Kidney (tissue), 14 donors: ENCODE measurements around the gene PRSS27. TPM values are rescaled to one million over a fixed set of nuclear protein-coding genes. Genes with fewer than 3 reads are reported as not detected.
A peak's percentile ranks its signal among the peaks of the same experiment; 100 is the strongest.
"Not testable (repeated sequence)": the region's sequence is repeated elsewhere in the genome, so short reads cannot be mapped to it uniquely, and the experiment has no call there.

Experiments used
- DNase-seq, 5 donors: peaks; one replicate each; pipeline ENCODE4 v3.0.0-alpha.2; 2013 to 2020
- FAIRE-seq: peaks from 2 replicates; lab custom pipeline; 2012; peaks lifted over from hg19 to GRCh38; lab: Jason Lieb, UNC
- H3K27ac ChIP-seq, 2 donors: one replicate each; pipeline ENCODE4 v1.7.0; 2013; ENCODE audit warnings: low read depth in 2 of 2, low read length in 2 of 2, inconsistent platforms in 1 of 2
- H3K27me3 ChIP-seq: one replicate; pipeline ENCODE4 v1.7.1; 2013; ENCODE audit warnings: low read length, inconsistent platforms; ENCODE audit not compliant: control insufficient read depth, insufficient read depth
- H3K36me3 ChIP-seq, 3 donors: one replicate each; pipeline versions ENCODE4 v1.7.0 to v1.7.1; 2013; ENCODE audit warnings: low read length in 3 of 3, control low read depth in 1 of 3, inconsistent platforms in 1 of 3; ENCODE audit not compliant: insufficient read depth in 3 of 3, control insufficient read depth in 2 of 3
- H3K4me1 ChIP-seq, 3 donors: one replicate each; pipeline versions ENCODE4 v1.7.0 to v1.7.1; 2013; ENCODE audit warnings: low read length in 3 of 3, inconsistent platforms in 1 of 3, low read depth in 1 of 3; ENCODE audit not compliant: control insufficient read depth in 2 of 3, insufficient read depth in 2 of 3
- H3K4me3 ChIP-seq, 3 donors: one replicate each; pipeline versions ENCODE4 v1.7.0 to v1.8.1; 2013; ENCODE audit warnings: low read length in 3 of 3, control low read depth in 1 of 3, inconsistent platforms in 1 of 3
- H3K9ac ChIP-seq, 3 donors: one replicate each; pipeline versions ENCODE4 v1.7.0 to v1.7.1; 2013; ENCODE audit warnings: low read length in 3 of 3, control low read depth in 1 of 3, inconsistent platforms in 1 of 3
- H3K9me3 ChIP-seq, 3 donors: one replicate each; pipeline versions ENCODE4 v1.7.0 to v1.7.1; 2013; ENCODE audit warnings: low read length in 3 of 3, control low read depth in 1 of 3, inconsistent platforms in 1 of 3; ENCODE audit not compliant: control insufficient read depth in 2 of 3, insufficient read depth in 1 of 3
- intact Hi-C: fragments of 100-400 bp; cut with DNase I; formaldehyde crosslinking; loops from one replicate; pipeline ENCODE4 v1.11.1; 2022
- polyA plus RNA-seq: library from polyadenylated mRNA; stranded (reverse); fragments of 350-450 nt; fragmentation: Illumina TruSeq; extraction: RNeasy Lipid Tissue Mini Kit (QIAGEN cat#74804); gene quantifications from one replicate; pipeline ENCODE4 v1.2.3, GENCODE V29; 2014; ENCODE audit warnings: low read depth, low replicate concordance; ENCODE audit not compliant: insufficient read depth
- total RNA-seq: library from RNA; stranded (reverse); fragmentation: NEBNext Ultra II Directional; extraction: Animal tissue kit (Norgen Biotek cat#: 25700); gene quantifications from one replicate; pipeline ENCODE4 v1.2.1, GENCODE V29; 2021
- TF ChIP-seq, protein P1 (sequence below): IDR thresholded peaks from 3 replicates; pipeline ENCODE4 v1.5.1; 2012; ENCODE audit warnings: mild to moderate bottlenecking, moderate library complexity, borderline replicate concordance; ENCODE audit not compliant: insufficient read depth; ENCODE audit errors: extremely low read depth
- donor health status: control.
- donor health status: control.
- donor health status: control.
- donor health status: control.
- donor health status: control.
- donor health status: DM: yes; HTN: yes; CAD: no.
- donor health status: Normal renal cell carcinoma (clear cell type).

The PRSS27 gene
- total and polyA plus RNA-seq, 2 donors from 2014 or later = 0.41 to 2.1 TPM

GRCh38 chr16:2673066-2673999 lies 46.7 kb downstream of the PRSS27 start:
- Histone ChIP-seq H3K9me3 (no peaks in the 10 kb centered on the region), H3K9ac (peak overlapping the region in 2 of 3 donors; percentile 55 to 56), H3K27ac (peak overlapping the region; percentile 53 to 57), H3K27me3 (no peaks in the 10 kb centered on the region), H3K4me1 (peaks cover 0 to 6% (median 0%) of the 10 kb centered on the region in 3 donors), H3K36me3 (peaks cover 0 to 3% (median 0%) of the 10 kb centered on the region in 3 donors), H3K4me3 (peak overlapping the region; percentile 62 to 88 (median 74))
- intact Hi-C loops = no loop called here
- TF ChIP-seq, protein P1, sequence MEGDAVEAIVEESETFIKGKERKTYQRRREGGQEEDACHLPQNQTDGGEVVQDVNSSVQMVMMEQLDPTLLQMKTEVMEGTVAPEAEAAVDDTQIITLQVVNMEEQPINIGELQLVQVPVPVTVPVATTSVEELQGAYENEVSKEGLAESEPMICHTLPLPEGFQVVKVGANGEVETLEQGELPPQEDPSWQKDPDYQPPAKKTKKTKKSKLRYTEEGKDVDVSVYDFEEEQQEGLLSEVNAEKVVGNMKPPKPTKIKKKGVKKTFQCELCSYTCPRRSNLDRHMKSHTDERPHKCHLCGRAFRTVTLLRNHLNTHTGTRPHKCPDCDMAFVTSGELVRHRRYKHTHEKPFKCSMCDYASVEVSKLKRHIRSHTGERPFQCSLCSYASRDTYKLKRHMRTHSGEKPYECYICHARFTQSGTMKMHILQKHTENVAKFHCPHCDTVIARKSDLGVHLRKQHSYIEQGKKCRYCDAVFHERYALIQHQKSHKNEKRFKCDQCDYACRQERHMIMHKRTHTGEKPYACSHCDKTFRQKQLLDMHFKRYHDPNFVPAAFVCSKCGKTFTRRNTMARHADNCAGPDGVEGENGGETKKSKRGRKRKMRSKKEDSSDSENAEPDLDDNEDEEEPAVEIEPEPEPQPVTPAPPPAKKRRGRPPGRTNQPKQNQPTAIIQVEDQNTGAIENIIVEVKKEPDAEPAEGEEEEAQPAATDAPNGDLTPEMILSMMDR = no peak
- FAIRE-seq = no peak
- peak; percentile 97 to 99 (median 98) for DNase-seq

DNA sequence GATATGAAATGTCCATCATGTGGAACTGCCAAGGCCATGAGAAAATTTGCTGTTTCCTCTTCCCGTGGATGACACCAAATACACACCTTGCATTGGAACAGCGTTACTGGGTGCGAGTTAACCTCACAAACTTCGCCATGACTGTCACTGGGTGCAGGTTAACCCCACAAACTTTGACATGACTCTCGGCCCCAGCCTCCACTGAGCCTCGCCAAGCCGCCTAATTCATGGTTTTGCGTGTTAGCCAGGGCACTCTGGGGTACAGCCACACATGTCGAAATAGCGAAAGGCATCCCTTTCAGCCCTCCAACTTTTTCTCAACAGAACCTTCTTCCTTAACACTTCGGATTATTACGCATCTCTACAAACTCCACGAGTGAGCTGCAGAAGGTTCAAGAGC lies 48.3 kb downstream of the PRSS27 start:
- TF ChIP-seq, protein P1 = no peak
- no peak for FAIRE-seq
- intact Hi-C loops = no loop called here

DNA sequence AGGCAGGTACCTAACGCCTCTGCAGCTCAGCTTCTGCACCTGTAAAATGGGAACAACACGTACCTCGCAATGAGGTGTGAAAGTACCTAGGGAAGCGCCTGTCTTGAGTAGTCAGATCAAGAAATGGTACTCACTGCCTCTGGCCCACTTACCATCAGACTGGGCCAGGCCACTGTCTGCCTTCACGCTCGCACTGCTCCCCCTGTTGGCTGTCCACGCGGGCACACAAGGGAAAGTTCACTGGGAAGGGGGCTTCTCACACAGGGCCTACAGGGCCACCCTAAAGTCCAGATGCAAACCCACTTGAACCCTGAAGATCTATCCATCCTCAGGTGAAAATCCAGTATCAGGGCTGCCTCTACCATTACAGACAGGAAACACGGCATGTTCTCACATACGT lies 48.8 kb downstream of the PRSS27 start:
- H3K27me3 ChIP-seq, DNase-seq, H3K9me3 ChIP-seq, H3K9ac ChIP-seq, H3K36me3 ChIP-seq, H3K27ac ChIP-seq, intact Hi-C loops, H3K4me1 ChIP-seq, FAIRE-seq: not testable (repeated sequence)
- H3K4me3 ChIP-seq = peak overlapping the region in 1 of 3 donors; percentile 60

More for the DNA sequence above, 48.3 kb downstream of the PRSS27 start:
- Histone ChIP-seq H3K4me1 (peaks cover 0 to 6% (median 0%) of the 10 kb centered on the region in 3 donors), H3K27ac (no peak overlapping the region), H3K4me3 (peak overlapping the region in 1 of 3 donors; percentile 60), H3K27me3 (no peaks in the 10 kb centered on the region), H3K9me3 (no peaks in the 10 kb centered on the region), H3K9ac (peak overlapping the region in 1 of 3 donors; percentile 19), H3K36me3 (peaks cover 0 to 3% (median 0%) of the 10 kb centered on the region in 3 donors)
- no peak for DNase-seq

DNA sequence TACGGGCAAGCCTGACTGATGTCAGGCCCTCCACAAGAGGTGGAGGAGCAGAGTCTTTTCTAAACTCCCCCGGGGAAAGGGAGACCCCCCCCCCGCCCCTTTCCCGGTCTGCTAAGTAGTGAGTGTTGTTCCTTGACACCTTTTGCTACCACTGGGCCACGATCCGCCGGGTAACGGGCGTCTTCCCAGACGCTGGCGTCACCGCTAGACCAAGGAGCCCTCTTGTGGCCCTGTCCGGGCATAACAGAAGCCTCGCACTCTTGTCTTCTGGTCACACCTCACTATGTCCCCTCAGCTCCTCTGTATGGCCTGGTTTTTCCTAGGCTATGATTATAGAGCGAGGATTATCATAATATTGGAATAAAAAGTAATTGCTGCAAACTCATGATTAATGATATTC lies 50.0 kb downstream of the PRSS27 start:
- not testable (repeated sequence) for FAIRE-seq

GRCh38 chr16:2669587-2669986 lies 50.4 kb downstream of the PRSS27 start:
- H3K4me3 ChIP-seq, H3K9ac ChIP-seq, H3K4me1 ChIP-seq, FAIRE-seq, H3K36me3 ChIP-seq, H3K9me3 ChIP-seq, intact Hi-C loops, DNase-seq, H3K27me3 ChIP-seq, H3K27ac ChIP-seq: not testable (repeated sequence)

More for the DNA sequence above, 50.0 kb downstream of the PRSS27 start:
- H3K4me3 ChIP-seq, intact Hi-C loops, H3K27ac ChIP-seq, H3K36me3 ChIP-seq, H3K9me3 ChIP-seq, H3K27me3 ChIP-seq, H3K9ac ChIP-seq, H3K4me1 ChIP-seq: not testable (repeated sequence)
- TF ChIP-seq, protein P1 = peak; percentile 53
- peak; percentile 64 to 89 (median 78) for DNase-seq

DNA sequence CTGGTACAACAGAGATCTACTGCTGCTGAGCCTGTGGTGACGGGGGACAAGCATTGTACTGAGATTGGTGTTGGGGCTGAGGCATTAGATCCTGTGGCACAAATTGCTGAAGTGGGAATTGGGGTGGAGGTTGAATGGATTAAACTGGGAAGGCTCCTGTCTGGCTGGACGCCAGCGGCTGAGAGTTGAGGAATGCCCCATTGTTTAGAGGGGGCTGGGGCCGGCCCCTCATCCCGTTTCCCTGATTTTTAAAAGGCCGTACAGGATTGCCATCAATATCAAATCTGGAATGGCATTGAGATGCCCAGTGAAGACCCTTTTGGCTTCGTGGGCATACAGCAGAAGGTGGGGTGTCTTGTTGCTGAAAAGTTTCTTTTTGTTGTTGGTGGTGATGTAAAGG lies 53.4 kb downstream of the PRSS27 start:
- H3K4me1 ChIP-seq, FAIRE-seq, H3K4me3 ChIP-seq, H3K9ac ChIP-seq, H3K36me3 ChIP-seq, DNase-seq, intact Hi-C loops, H3K27ac ChIP-seq, H3K9me3 ChIP-seq, H3K27me3 ChIP-seq: not testable (repeated sequence)
